GM19351 (cell line): ENCODE data around the gene ZMIZ1.

Source experiments
- ATAC-seq: cut with Tn5 transposase; IDR thresholded peaks from one replicate; pipeline ENCODE4 v1.9.1; 2021; ENCODE audit warnings: mild to moderate bottlenecking, moderate library complexity; ENCODE audit not compliant: unreplicated experiment

The ZMIZ1 gene

DNA sequence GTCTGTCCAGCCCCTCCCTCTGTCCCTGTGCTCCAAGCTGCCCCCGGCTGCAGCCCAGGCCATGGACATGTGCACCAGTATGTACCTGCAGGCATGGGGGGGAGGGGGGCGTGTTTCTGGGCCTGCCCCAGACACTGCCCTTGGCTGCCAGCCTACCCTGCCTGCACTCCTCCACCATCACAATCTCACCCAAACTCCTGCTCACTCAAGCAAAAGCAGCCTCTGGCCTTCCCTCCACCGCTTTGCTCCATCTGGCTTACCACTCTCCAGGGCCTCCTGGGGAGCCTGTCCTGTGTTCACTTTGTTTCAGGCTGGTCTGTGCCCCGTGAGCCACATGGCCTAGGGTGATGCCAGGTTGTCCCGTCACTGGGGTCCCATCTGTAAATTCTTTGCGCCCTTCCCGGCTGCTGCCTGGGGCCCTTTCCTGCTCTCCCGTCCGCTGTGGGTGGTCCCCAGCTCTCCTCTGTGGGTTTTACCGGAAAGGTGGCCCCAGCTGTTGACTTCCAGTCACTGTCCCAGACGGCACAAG lies 245.2 kb downstream of the ZMIZ1 start:
- ATAC-seq = no peak

DNA sequence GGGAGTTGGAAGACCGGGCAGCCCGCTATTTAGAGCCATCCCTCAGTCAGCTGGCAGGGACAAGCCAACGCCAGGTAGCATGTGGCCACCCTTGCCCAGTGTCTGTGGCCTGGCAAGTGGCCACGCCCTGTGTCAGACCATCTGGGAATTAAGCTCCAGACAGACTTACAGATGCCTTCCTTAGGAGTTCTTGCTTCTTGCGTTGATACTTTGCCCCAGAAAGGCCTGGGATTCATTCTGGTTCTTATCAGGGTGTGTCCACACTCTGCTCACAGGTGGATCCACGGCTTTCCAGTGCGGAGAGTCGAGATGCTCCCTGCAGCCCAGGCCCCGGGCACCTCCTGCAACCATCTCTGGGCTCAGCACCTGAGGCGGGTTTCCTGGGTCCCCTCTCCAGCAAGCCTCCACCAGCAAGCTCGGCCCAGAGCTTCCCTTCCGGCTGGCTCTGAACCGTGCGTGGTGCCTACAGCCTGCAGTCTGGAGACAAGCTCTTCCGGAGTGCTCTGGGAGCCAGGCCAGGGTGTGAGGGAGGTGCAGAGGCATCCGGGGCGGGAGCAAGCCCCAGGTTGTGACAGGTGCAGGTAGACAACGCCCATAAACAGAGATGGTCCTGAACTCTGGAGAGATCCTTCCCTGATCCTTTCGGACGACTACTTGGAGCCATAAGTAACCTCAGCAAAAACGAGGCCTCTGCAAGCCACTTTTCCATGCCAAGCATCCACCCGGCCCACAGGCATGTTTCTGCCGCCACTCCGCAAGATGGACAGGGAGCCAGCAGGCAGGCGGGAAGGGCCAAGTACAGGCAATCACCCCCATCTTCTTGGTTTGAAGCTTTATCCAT lies 246.2 kb downstream of the ZMIZ1 start:
- ATAC-seq = no peak

- ATAC-seq = no peak
Measured at GRCh38 chr10:79315602-79315920, 246.8 kb downstream of the ZMIZ1 start.

GRCh38 chr10:79316671-79317431 lies 248.1 kb downstream of the ZMIZ1 start:
- peak; percentile 61 for ATAC-seq

DNA sequence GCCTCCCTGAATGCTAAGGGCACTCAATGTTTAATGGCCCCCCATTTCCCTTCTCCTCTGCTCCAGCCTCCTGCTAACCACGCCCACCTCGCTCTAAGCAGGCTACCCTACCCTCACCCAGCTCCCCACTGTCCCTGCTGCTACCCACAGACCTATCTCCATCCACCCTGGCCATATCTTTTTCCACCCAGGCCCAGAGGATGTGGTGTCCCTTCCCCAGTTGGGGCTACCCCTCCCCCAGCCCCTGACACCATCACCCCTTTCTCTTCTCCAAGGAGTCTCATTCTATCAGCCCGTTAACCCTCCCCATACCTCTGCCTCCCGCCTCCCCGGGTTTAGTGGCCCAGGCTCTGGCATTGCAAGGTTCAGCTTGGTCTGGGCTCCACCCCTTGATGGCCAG lies 249.6 kb downstream of the ZMIZ1 start:
- no peak for ATAC-seq

- ATAC-seq = no peak
Measured at GRCh38 chr10:79319115-79319771, 250.5 kb downstream of the ZMIZ1 start.

GRCh38 chr10:79320316-79320715 lies 251.6 kb downstream of the ZMIZ1 start:
- no peak for ATAC-seq

GRCh38 chr10:79320820-79321493 lies 252.2 kb downstream of the ZMIZ1 start:
- ATAC-seq = no peak

GRCh38 chr10:79321494-79321882 lies 252.7 kb downstream of the ZMIZ1 start:
- ATAC-seq = no peak

DNA sequence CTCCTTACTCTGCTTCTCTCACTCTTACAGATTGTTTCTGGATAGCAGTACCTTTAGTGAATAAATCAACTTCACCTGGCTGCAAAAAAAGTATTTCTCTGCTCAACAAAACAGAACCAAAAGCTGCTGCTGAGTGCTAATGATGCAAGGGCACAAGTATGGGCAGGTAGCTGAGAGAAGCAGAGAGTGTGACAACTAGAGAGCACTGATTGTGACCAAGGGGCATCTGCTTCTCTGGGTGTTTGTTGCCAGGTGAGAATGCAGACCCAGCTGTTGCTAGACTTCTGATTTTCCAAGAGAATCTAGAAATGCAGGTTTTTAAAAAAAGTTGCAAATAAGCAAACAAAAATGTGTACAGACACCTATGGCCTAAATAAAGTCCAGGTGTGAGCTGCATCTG lies 253.2 kb downstream of the ZMIZ1 start:
- ATAC-seq = no peak

GRCh38 chr10:79322616-79323543 lies 254.1 kb downstream of the ZMIZ1 start:
- peak; percentile 52 for ATAC-seq

- ATAC-seq = no peak
Measured at GRCh38 chr10:79323602-79324001, 254.8 kb downstream of the ZMIZ1 start.

- no peak for ATAC-seq
Measured at GRCh38 chr10:79324032-79324695, 255.4 kb downstream of the ZMIZ1 start.

- no peak for ATAC-seq
Measured at GRCh38 chr10:79326361-79327089, 257.8 kb downstream of the ZMIZ1 start.

DNA sequence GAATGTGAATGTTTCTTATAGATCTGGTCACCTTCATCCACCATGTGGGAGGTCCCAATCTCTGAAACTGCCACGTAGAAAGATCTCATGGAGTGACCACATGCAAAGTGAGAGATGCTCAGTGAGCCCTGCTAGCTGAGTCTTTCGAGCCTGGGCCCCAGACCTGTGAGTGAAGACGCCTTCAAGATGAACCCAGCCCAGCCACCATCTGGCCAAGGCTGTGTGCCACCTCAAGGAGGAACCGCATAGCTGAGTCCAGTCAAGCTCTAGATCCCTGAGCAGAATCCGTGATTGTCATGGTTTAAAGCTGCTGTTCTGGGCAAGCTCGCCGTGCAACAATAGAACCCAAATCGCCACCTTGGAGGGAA lies 258.3 kb downstream of the ZMIZ1 start:
- ATAC-seq = peak; percentile 54

DNA sequence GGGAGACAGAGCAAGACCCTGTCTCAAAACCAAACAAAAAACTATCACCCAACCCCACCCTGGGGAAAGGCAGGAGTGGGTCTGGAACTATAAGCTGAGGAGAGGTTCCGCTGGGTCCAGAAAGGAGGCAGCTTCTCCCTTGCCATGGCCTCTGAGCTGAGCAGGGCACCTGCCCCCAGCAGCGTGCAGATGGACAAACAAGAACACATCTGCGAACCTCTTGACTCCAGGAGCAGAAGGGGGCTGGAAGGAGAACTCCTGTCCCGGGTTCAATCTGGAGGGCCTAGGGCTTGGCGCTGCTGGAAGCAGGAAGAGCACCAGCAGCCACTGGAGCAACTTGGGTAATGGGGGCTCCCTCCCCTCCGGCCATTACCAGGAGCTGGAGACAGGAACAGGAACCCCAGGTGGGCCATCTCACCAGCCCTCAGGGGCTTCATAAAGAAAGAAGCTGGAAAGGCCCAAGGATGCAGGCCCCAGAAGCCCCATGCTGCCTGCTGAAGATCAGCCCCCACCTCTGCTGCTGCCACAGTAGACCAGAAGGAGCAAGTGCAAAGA lies 259.5 kb downstream of the ZMIZ1 start:
- ATAC-seq = no peak

GRCh38 chr10:79328737-79329504 lies 260.2 kb downstream of the ZMIZ1 start:
- no peak for ATAC-seq

- ATAC-seq = no peak
Measured at GRCh38 chr10:79329529-79329928, 260.8 kb downstream of the ZMIZ1 start.
